ENCODE data around the gene CLDN4. TPM values are rescaled to one million over a fixed set of nuclear protein-coding genes. Genes with fewer than 3 reads are reported as not detected.

CLDN4 gene
- total and polyA plus RNA-seq, 9 of the 15 experiments (the other 6 are each of a cell fraction or from before 2014, with no cell fraction given), result 0.05 to 0.60 (median 0.06) TPM; not detected in 3

- DNase-seq (ENCODE audit: extremely low read depth in 1 of 4, low spot score in 3 of 4), result no peak
- H4K20me1 ChIP-seq (replicated peaks; ENCODE audit: control insufficient read depth, insufficient read depth, low read length), result no peaks in the 10 kb centered on the region
- 42% methylated on average over 12 of the region's 13 CpGs for WGBS (ENCODE audit: insufficient coverage, low coverage, missing lambda C conversion rate)
- in situ Hi-C loops (cut with MboI), result no loop called here
- H3K27me3 ChIP-seq (ENCODE audit: control insufficient read depth in 2 of 2, insufficient read depth in 2 of 2, low read length in 2 of 2), result no peaks in the 10 kb centered on the region
- no peak for FAIRE-seq
- POLR2A ChIA-PET, result interaction anchor here (1.2 to 1.7 kb wide), 2 partner anchors 10 kb away, joined by 4 to 5 read pairs; partner anchors contain the start of gene METTL27
- ATAC-seq, result no peak
- H3K4me2 ChIP-seq (ENCODE audit: insufficient read depth, low read length), result no peak overlapping the region
- H3K36me3 ChIP-seq (ENCODE audit: control insufficient read depth, insufficient read depth, low read length), result no peaks in the 10 kb centered on the region
- intact Hi-C loops (cut with micrococcal nuclease), result no loop called here
- no peaks in the 10 kb centered on the region for H3K9me1 ChIP-seq (ENCODE audit: control insufficient read depth, insufficient read depth, low read length)
- no peak overlapping the region for H3K9ac ChIP-seq (ENCODE audit: insufficient read depth in 1 of 2, low read depth in 2 of 2, low read length in 2 of 2)
- H3K9me3 ChIP-seq (replicated peaks; ENCODE audit: control insufficient read depth, insufficient read depth, low read depth, low read length), result no peaks in the 10 kb centered on the region
- H2AFZ ChIP-seq (ENCODE audit: low read depth, low read length), result no peak overlapping the region
- no peak overlapping the region for H3K4me3 ChIP-seq
- TF ChIP-seq ZNF384 (IDR thresholded peaks at IDR 0.05; ENCODE audit: low read depth, low read length), result 0 out of 2 replicates have a peak, but pooled peaks have one; percentile 35
- TF ChIP-seq ZNF717 (CRISPR knock-in tag; IDR thresholded peaks at IDR 0.05), result no peak
- TF ChIP-seq CREB3L1 (IDR thresholded peaks at IDR 0.05; ENCODE audit: borderline replicate concordance, low read depth), result no peak
- CTCF ChIA-PET (ENCODE audit: low intra/inter-chr PET ratio), result no interaction called here
- no peaks in the 10 kb centered on the region for H3K79me2 ChIP-seq (ENCODE audit: control insufficient read depth, insufficient read depth, low read length)
- no TSS peak for BruUV-seq (replicated peaks)
- H3K27ac ChIP-seq (ENCODE audit: extremely low read depth, low read depth, low read length), result no peak overlapping the region
- peaks cover 17 to 39% of the 10 kb centered on the region in 2 experiments for H3K4me1 ChIP-seq (replicated peaks in 1 of 2; ENCODE audit: control insufficient read depth in 2 of 2, insufficient read depth in 2 of 2, low read length in 2 of 2)
Measured at GRCh38 chr7:73832806-73833205, 2.0 kb downstream of the CLDN4 start.

All from K562 (cell line).